PFSK-1 (cell line): ENCODE measurements around the gene UBN2.

Experiments
- FOXP2 ChIP-seq: optimal IDR thresholded peaks from 2 replicates; pipeline ENCODE3; 2011; ENCODE audit warnings: borderline replicate concordance, control low read depth, inconsistent platforms; ENCODE audit not compliant: insufficient read depth; ENCODE audit errors: extremely low read length, extremely low read depth
- POLR2AphosphoS5 ChIP-seq: IDR thresholded peaks from 2 replicates; pipeline ENCODE4 v1.6.1; 2012; ENCODE audit warnings: low read depth, mild to moderate bottlenecking, control low read depth, low read length, moderate library complexity
- TAF1 ChIP-seq: IDR thresholded peaks from 2 replicates; pipeline ENCODE4 v1.6.1; 2012; ENCODE audit warnings: low read length, control low read depth, borderline replicate concordance; ENCODE audit not compliant: insufficient read depth

GRCh38 chr7:139254728-139255127 is 23.7 kb downstream of the UBN2 start:
- TF ChIP-seq FOXP2 (no peak), POLR2AphosphoS5 (no peak), TAF1 (no peak)
